Nephron (organoid): ENCODE data around the gene ITPR3.

Source experiments
- H3K27ac Mint-ChIP-seq, 3 experiments: 2 replicates each; pipeline ENCODE4 v1.8.0; 2020; ENCODE audit warnings: mixed read lengths in 3 of 3, mild to moderate bottlenecking in 2 of 3, moderate library complexity in 1 of 3
- H3K27me3 Mint-ChIP-seq: 2 replicates; pipeline ENCODE4 v1.8.0; 2021; ENCODE audit warnings: low read depth, mild to moderate bottlenecking, moderate library complexity, mixed read lengths
- H3K36me3 Mint-ChIP-seq: 2 replicates; pipeline ENCODE4 v1.8.0; 2020; ENCODE audit warnings: low read depth, mixed read lengths
- H3K4me1 Mint-ChIP-seq: 2 replicates; pipeline ENCODE4 v1.8.0; 2020; ENCODE audit warnings: mixed read lengths
- H3K4me3 Mint-ChIP-seq, 3 experiments: 2 replicates each; pipeline ENCODE4 v1.8.0; 2020; ENCODE audit warnings: mild to moderate bottlenecking in 3 of 3, mixed read lengths in 3 of 3, moderate library complexity in 2 of 3
- H3K9me3 Mint-ChIP-seq: 2 replicates; pipeline ENCODE4 v1.8.0; 2020; ENCODE audit warnings: mixed read lengths
- TF ChIP-seq, protein P1 (sequence below), 3 experiments: fragments of 200-600 bp; sonication (generic); IDR thresholded peaks; one replicate each; pipeline ENCODE4 v1.5.0; 2021; ENCODE audit warnings: antibody characterized with exemption in 3 of 3; ENCODE audit not compliant: unreplicated experiment in 3 of 3

ITPR3 gene

DNA sequence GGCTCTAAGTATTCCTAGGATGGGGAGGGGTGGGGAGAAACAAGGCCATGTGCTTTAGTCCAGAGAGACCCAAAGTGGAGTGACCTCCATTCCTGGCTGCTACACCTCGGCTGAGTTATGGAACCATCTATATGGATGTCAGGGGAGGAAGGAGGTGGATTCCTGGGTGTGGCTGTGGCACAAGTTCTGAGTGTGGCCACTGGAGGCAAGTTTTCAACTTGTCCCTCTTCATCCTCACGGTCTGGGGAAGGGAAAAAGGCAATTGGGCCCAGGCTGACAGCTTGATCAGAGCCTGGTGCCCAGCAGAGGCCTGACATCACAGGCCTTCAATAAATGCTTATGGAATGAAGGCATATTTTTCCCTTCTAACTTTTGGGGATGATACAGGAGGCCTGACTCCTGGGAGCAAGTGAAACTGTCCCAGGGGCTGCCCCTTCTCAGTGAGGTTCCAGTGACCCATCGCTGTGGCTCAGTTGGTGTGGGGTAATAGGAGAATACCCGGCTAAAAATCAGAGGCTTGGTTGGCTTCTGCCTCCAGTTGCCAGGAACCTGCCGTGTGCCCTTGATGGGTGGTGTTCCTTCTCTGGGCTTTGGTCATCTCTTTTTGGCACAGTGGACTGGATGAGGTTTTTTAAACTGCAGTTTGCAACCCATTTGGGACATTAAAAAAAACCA, 1.8 kb upstream of the ITPR3 start:
- TF ChIP-seq, protein P1, sequence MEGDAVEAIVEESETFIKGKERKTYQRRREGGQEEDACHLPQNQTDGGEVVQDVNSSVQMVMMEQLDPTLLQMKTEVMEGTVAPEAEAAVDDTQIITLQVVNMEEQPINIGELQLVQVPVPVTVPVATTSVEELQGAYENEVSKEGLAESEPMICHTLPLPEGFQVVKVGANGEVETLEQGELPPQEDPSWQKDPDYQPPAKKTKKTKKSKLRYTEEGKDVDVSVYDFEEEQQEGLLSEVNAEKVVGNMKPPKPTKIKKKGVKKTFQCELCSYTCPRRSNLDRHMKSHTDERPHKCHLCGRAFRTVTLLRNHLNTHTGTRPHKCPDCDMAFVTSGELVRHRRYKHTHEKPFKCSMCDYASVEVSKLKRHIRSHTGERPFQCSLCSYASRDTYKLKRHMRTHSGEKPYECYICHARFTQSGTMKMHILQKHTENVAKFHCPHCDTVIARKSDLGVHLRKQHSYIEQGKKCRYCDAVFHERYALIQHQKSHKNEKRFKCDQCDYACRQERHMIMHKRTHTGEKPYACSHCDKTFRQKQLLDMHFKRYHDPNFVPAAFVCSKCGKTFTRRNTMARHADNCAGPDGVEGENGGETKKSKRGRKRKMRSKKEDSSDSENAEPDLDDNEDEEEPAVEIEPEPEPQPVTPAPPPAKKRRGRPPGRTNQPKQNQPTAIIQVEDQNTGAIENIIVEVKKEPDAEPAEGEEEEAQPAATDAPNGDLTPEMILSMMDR (IDR thresholded peaks at IDR 0.05; ENCODE audit: unreplicated experiment in 3 of 3) = no peak
- Mint-ChIP-seq H3K27me3 (peaks cover 62% of the 10 kb centered on the region), H3K9me3 (no peaks in the 10 kb centered on the region), H3K4me1 (peaks cover 30% of the 10 kb centered on the region), H3K36me3 (no peaks in the 10 kb centered on the region), H3K27ac (peak overlapping the region in 1 of 3 experiments; percentile 76), H3K4me3 (peak overlapping the region; percentile 89 to 93 (median 92))

GRCh38 chr6:33620158-33620855, 815 bp upstream of the ITPR3 start:
- Mint-ChIP-seq H3K27ac (peak overlapping the region; percentile 41 to 89 (median 76)), H3K9me3 (no peaks in the 10 kb centered on the region), H3K27me3 (peaks cover 66% of the 10 kb centered on the region), H3K4me3 (peak overlapping the region; percentile 89 to 93 (median 92)), H3K36me3 (no peaks in the 10 kb centered on the region), H3K4me1 (peaks cover 30% of the 10 kb centered on the region)
- TF ChIP-seq, protein P1 (IDR thresholded peaks at IDR 0.05; ENCODE audit: unreplicated experiment in 3 of 3) = no peak

DNA sequence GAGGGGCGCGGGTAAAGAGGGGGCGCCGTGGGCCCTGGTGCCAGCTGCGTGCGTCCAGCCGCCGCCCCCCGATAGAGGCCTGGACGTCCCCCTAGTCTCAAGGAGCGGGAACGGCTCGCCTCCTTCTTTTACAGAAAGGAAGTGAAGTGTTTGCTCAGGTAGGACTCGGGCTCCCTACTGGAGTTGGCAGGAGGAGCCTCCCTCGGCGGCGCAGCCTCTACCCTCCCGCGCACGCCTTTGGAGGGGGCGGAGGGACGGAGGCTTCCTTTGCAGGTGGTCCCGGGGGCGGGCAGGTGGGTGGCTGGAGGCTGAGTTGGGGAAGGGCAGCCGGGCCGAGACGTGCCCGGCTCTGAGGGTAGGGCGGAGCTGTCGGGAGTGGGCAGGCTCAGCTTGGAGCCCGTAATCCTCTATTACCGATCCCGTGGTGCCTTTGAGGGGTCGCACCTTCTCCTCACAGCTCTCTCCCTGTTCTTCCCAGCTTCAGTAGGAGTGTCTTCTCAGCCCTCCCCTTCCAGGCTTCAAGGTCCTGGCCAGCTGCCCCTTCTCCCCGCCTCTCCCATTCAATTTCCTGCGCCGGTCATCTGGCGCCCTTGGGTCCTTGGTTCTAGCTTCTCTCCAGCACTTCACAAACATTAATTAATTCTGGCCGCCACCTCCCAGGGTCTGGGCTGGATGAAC, 728 bp downstream of the ITPR3 start:
- peak overlapping the region; percentile 37 to 83 (median 53) for H3K27ac Mint-ChIP-seq

DNA sequence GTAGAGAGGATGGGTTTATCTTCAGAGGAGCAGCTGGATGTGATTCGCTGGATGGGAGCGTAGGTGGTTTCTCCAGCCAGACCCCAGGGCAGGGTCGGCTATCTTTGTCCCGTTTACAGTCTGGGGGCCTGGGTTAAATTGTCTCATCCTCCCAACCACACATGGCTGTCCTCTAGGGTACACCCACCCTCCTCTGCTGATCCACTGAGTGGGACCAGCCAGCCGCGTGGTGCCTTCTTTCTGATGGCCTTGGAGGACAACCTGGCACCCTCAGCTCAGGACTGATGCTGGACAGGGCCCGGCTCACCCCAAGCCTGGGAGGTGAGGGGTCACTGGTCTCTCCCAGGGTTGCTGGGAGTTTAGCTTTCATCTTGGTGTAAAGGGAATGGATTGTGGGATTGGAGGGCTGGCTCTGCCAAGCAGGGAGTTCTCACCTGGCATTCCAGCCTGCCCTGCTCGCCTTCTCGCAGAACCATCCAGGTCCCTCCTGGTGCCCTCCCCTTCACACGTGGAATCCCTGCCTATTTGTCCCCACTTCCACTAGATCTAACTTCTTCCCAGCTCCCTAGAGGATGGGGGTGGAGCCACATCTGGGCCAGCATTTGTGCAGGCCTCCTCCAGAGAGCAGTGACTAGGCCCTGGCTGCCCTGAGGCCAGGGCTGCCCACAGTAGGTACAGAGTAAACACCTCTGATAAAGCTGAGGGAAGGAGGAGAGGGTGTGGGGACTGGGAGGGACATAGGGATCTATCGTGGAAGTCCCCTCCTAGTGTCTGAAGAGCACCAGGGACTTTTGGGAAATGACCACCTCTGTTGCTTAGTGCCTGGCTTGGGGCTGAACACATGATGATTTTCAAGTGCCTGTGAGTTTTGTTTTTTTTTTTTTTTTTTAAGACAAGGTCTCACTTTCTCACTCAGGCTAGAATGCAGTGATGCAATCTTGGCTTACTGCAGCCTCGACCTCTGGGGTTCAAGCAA, 1.6 kb downstream of the ITPR3 start:
- H3K27me3 Mint-ChIP-seq = peaks cover 75% of the 10 kb centered on the region
- TF ChIP-seq, protein P1 (IDR thresholded peaks at IDR 0.05; ENCODE audit: unreplicated experiment in 3 of 3) = no peak
- H3K36me3 Mint-ChIP-seq = no peaks in the 10 kb centered on the region
- peaks cover 30% of the 10 kb centered on the region for H3K4me1 Mint-ChIP-seq
- H3K9me3 Mint-ChIP-seq = no peaks in the 10 kb centered on the region
- H3K4me3 Mint-ChIP-seq = peak overlapping the region; percentile 78 to 87 (median 85)
- H3K27ac Mint-ChIP-seq = peak overlapping the region; percentile 37 to 83 (median 53)

More for the DNA sequence above, 728 bp downstream of the ITPR3 start:
- peak overlapping the region; percentile 78 to 87 (median 85) for H3K4me3 Mint-ChIP-seq
- peaks cover 30% of the 10 kb centered on the region for H3K4me1 Mint-ChIP-seq
- peaks cover 74% of the 10 kb centered on the region for H3K27me3 Mint-ChIP-seq
- no peaks in the 10 kb centered on the region for H3K36me3 Mint-ChIP-seq
- no peaks in the 10 kb centered on the region for H3K9me3 Mint-ChIP-seq
- TF ChIP-seq, protein P1 (IDR thresholded peaks at IDR 0.05; ENCODE audit: unreplicated experiment in 3 of 3) = no peak

- Mint-ChIP-seq H3K27ac (peak overlapping the region in 1 of 3 experiments; percentile 29), H3K9me3 (no peaks in the 10 kb centered on the region), H3K4me1 (peaks cover 26% of the 10 kb centered on the region), H3K4me3 (peak overlapping the region; percentile 55 to 68 (median 62)), H3K36me3 (no peaks in the 10 kb centered on the region), H3K27me3 (peaks cover 73% of the 10 kb centered on the region)
- TF ChIP-seq, protein P1 (IDR thresholded peaks at IDR 0.05; ENCODE audit: unreplicated experiment in 3 of 3) = no peak
These were observed 2.8 kb downstream of the ITPR3 start for GRCh38 chr6:33623895-33624381.
